ENCODE results near the gene MDM4.

GRCh38 chr1:204493145-204493983, 22.8 kb upstream of the MDM4 start:
- no peak for TF ChIP-seq CTCF (IDR thresholded peaks at IDR 0.05)
- no peak for TF ChIP-seq POLR2A (IDR thresholded peaks at IDR 0.05)
- TF ChIP-seq POLR2AphosphoS5 (IDR thresholded peaks at IDR 0.05), result no peak

All from prostate gland (tissue), 2 donors.